HG03342 (cell line): Measurements from ENCODE around the gene KRTAP5-4.
"Not testable (repeated sequence)": the region's sequence is repeated elsewhere in the genome, so short reads cannot be mapped to it uniquely, and the experiment has no call there.

Source experiments
- ATAC-seq: cut with Tn5 transposase; IDR thresholded peaks from one replicate; pipeline ENCODE4 v1.9.1; 2021; ENCODE audit warnings: mild to moderate bottlenecking, moderate library complexity; ENCODE audit not compliant: unreplicated experiment

KRTAP5-4 gene

GRCh38 chr11:1639102-1639620, 17.2 kb upstream of the KRTAP5-4 start:
- ATAC-seq, result no peak

GRCh38 chr11:1638344-1638743, 16.4 kb upstream of the KRTAP5-4 start:
- ATAC-seq, result no peak

GRCh38 chr11:1637628-1638027, 15.7 kb upstream of the KRTAP5-4 start:
- no peak for ATAC-seq

GRCh38 chr11:1636291-1636950, 14.5 kb upstream of the KRTAP5-4 start:
- ATAC-seq, result no peak

- ATAC-seq, result no peak
These were observed 11.9 kb upstream of the KRTAP5-4 start for GRCh38 chr11:1633864-1634263.

GRCh38 chr11:1632053-1632714, 10.2 kb upstream of the KRTAP5-4 start:
- no peak for ATAC-seq

DNA sequence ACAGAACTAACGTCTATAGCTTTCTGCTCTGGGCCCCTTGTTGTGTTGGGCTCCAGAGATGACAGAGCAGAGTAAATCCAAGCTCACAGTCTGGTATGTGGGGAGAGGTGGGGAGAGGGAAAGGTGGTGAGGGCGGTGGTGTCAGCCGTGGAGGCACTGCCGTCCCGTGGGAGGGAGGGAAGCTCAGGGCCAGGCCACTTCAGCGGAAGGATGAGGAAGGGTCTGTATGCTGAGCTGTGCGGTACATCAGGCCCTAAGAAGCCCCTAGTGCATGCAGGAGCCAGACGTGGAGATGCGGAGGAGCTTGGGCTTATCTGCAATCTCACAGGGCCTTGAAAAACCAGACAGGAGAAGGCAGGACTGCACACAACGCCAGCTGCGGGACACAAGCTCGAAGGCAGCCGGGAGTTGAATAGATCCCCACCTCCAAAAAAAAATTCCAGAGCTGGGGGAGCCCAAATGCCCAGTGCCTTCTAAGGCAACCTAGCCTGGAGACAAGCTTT, 9.2 kb upstream of the KRTAP5-4 start:
- ATAC-seq, result no peak

DNA sequence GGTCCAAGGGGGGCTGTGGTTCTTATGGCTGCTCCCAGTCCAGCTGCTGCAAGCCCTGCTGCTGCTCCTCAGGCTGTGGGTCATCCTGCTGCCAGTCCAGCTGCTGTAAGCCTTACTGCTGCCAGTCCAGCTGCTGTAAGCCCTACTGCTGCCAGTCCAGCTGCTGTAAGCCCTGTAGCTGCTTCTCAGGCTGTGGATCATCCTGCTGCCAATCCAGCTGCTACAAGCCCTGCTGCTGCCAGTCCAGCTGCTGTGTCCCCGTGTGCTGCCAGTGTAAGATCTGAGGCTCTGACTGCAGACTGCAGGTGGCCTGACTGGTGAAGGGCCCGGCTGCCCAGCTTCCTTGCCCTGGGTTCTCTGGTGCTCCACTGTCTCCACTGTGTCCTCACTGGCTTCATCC, 8.3 kb upstream of the KRTAP5-4 start:
- ATAC-seq, result no peak

DNA sequence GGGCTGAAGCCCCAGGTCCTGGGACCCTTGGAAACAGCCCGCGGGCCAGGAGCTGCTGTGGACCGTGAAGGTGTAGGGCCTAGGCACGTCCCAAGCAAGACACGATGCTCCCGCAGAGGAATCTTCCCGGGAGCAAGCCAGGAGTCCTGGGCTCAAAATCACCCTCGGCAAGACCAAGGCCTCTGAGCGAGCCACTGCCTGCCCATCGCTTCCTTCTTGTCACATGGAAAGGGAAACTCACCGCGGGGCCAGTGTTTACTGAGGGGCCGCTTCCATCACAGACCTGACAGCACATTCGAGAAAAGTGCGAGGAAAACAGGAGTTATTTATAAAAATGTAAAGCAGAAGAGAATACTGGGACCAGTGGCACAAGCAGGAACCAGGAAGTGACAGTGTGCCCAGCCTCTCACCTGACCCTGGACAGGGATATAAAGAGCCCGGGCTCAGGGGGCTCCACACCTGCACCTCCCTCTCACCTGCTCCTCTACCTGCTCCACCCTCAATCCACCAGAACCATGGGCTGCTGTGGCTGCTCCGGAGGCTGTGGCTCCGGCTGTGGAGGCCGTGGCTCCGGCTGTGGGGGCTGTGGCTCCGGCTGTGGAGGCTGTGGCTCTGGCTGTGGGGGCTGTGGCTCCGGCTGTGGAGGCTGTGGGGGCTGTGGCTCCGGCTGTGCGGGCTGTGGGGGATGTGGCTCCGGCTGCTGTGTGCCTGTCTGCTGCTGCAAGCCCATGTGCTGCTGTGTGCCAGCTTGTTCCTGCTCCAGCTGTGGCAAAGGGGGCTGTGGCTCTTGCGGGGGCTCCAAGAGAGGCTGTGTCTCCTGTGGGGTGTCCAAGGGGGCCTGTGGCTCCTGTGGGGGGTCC, 7.6 kb upstream of the KRTAP5-4 start, which contains the start of gene KRTAP5-5:
Gene KRTAP5-5, plus strand, starts transcription at position 450 of the 860 bp plus-strand sequence. Its CDS starts 66 bp downstream, at position 516.
- no peak for ATAC-seq

GRCh38 chr11:1628506-1629325, 6.8 kb upstream of the KRTAP5-4 start:
- ATAC-seq, result no peak

GRCh38 chr11:1625541-1625940, 3.6 kb upstream of the KRTAP5-4 start:
- ATAC-seq, result no peak

GRCh38 chr11:1624621-1625020, 2.7 kb upstream of the KRTAP5-4 start:
- no peak for ATAC-seq

DNA sequence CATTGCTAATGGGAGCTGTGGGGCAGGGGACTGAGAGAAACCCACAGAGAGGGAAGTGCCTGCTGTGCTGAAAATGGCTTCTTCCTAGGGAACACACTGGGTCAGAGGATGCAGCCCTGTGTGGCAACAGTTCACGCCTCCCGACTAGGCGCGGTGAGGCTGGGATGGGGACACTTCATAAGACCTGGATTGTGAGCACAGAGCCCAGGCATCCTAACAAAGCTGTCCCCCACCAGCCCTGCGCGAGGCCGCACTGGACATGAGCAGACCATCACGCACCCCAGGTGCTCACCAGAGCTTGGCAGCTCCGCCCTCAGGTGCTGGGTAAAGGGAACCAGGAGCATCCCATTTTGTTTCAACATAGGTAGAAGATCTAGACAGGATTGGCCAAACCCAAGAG, 1.8 kb upstream of the KRTAP5-4 start:
- ATAC-seq, result no peak

- ATAC-seq, result no peak
These were observed 2.5 kb downstream of the KRTAP5-4 start for GRCh38 chr11:1619449-1619848.

GRCh38 chr11:1618231-1618630, 3.7 kb downstream of the KRTAP5-4 start:
- ATAC-seq, result no peak

DNA sequence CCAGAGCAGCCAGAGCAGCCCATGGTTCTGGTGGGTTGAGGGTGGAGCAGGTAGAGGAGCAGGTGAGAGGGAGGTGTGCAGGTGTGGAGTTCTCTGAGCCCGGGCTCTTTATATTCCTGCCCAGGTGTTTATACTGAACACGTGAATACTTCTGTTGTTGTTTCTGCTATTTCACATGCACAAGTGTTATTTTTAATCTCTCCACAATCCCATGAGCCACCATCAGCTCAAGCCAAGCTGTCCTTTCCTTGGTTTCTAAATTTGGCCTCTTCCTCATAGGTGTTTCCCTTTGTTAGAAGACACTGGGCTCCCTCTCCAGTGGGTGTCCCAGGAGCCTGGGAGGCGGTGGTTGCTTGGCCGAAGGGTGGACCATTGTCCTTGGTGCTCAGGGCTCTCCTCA, 13.6 kb downstream of the KRTAP5-4 start, which contains the start of gene KRTAP5-3:
Gene KRTAP5-3, minus strand, starts transcription at position 101 of the 400 bp plus-strand sequence. Its CDS starts 78 bp downstream, at position 23.
- ATAC-seq, result no peak

GRCh38 chr11:1607901-1608300, 14.0 kb downstream of the KRTAP5-4 start:
- not testable (repeated sequence) for ATAC-seq

- ATAC-seq, result not testable (repeated sequence)
These were observed 14.6 kb downstream of the KRTAP5-4 start for GRCh38 chr11:1607156-1607845.

DNA sequence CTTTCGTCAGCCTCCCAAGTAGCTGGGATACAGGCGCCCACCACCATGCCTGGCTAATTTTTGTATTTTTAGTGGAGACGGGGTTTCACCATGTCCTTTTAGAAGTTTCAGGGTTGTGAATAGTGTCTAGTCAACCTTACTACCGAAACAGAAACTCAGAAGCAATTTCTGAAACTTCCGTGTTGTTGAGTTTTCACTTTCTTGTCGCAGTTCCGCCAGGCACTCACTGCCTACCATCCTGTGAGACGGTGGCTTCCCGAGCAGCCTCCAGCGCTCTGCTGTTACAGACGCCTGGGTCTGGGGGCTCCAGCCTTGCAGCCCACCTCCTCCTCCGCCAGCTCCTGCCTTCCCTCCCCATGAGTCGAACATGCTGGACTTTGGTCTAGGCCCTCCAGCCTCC, 16.0 kb downstream of the KRTAP5-4 start:
- ATAC-seq, result peak; percentile 84

GRCh38 chr11:1604711-1605110, 17.2 kb downstream of the KRTAP5-4 start:
- ATAC-seq, result no peak
